LNCaP clone FGC (cell line): ENCODE measurements around the gene LY6G6F.

Experiments
- DNase-seq: peaks from one replicate; pipeline ENCODE4 v3.0.0-alpha.2; 2011; ENCODE audit warnings: low read depth
- H3K4me3 ChIP-seq: 2 replicates; pipeline ENCODE4 v1.5.1; 2011; ENCODE audit warnings: mild to moderate bottlenecking, low read depth, low read length, control low read depth
- CTCF ChIP-seq: IDR thresholded peaks from 2 replicates; pipeline ENCODE4 v1.5.1; 2012; ENCODE audit warnings: mild to moderate bottlenecking; ENCODE audit not compliant: control insufficient read depth, insufficient read depth; ENCODE audit errors: extremely low read depth

LY6G6F gene

GRCh38 chr6:31720196-31720770 is 13.6 kb downstream of the LY6G6F start:
- DNase-seq: no peak
- TF ChIP-seq CTCF: no peak
- H3K4me3 ChIP-seq: no peak overlapping the region

GRCh38 chr6:31721351-31722020 is 14.8 kb downstream of the LY6G6F start, which contains the start of gene LY6G6C:
LY6G6C (minus strand) TSS chr6:31721746; CDS start chr6:31721679, 67 bp downstream.
- no peak for DNase-seq
- H3K4me3 ChIP-seq: no peak within 1 kb of the TSS
- no peak for TF ChIP-seq CTCF

DNA sequence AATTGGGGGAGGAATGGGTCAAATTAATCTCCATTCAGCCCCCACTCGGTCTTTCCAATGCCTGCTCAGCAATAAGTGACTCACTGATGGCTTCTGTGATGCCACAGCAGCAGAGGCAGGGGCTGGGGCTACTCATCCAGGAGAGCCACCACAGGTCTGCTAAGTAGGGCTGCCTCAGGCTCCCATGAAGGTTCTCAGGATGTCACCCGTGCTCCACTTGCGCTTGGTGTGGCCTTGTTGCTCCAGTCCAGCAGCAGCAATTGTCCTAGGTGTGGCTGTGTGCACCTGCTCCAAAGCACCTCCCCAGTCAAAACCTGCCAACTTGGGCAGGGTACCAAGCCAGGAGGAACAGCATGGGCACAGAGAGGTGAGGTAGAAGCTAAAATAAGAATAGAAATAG is 15.5 kb downstream of the LY6G6F start:
- H3K4me3 ChIP-seq: no peak overlapping the region
- DNase-seq: no peak
- no peak for TF ChIP-seq CTCF

DNA sequence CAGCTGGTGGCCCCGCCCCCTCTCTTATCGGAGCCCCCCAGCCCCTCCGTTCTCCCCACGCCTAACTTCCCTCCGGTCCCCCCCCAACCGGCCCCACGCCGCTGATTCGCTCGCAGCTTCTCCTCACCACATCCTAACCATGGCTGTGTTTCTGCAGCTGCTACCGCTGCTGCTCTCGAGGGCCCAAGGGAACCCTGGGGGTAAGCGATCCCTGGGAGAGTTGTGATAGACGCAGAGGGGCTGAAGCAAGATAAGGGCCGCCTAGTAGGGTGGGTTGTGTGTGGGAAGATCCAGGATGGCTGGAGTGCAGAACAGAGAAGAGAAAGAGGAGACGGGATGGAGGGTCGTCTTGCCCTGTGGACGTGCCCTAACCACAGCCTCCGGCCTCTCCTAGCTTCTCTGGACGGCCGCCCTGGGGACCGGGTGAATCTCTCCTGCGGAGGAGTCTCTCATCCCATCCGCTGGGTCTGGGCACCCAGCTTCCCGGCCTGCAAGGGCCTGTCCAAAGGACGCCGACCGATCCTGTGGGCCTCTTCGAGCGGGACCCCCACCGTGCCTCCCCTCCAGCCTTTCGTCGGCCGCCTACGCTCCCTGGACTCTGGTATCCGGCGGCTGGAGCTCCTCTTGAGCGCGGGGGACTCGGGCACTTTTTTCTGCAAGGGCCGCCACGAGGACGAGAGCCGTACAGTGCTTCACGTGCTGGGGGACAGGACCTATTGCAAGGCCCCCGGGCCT is 16.7 kb downstream of the LY6G6F start, which contains the start of gene MPIG6B:
TSS of gene MPIG6B (plus strand) at position 129 of the 735 bp plus-strand sequence. CDS start at position 140, 11 bp downstream.
- no peak for TF ChIP-seq CTCF
- no peak for DNase-seq
- H3K4me3 ChIP-seq: no peak within 1 kb of the TSS

DNA sequence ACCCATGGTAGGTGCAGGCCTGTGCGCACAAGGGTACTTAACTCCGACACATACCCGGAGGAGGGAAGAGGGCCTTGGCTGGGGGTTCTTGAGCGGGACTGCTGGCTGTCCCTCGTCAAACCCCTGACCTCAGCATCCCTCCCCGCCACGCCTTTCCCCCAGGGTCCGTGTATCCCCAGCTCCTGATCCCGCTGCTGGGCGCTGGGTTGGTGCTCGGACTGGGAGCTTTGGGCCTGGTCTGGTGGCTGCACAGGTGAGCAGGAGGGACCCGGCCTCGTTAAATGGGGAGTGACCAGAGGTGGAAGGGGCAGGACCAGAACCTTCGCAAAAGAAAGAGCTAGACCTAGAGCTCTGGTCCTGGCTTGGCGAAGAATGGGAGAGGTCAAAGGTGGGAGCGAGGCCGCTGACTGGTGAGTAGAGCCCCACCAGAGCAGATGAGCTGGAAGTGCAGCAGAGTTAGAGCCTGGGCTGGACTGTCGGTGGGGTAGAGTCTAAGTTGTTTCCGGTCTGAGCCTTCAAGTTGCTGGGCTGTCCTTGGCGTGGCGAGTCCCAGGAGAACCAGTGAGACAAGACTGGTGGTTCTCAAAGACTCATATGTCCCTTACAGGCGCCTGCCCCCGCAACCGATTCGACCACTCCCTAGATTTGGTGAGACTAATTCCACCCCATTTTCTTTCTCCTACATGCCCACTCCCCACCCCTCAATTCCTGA is 17.5 kb downstream of the LY6G6F start:
- no peak for DNase-seq
- TF ChIP-seq CTCF: no peak
- H3K4me3 ChIP-seq: no peak overlapping the region

DNA sequence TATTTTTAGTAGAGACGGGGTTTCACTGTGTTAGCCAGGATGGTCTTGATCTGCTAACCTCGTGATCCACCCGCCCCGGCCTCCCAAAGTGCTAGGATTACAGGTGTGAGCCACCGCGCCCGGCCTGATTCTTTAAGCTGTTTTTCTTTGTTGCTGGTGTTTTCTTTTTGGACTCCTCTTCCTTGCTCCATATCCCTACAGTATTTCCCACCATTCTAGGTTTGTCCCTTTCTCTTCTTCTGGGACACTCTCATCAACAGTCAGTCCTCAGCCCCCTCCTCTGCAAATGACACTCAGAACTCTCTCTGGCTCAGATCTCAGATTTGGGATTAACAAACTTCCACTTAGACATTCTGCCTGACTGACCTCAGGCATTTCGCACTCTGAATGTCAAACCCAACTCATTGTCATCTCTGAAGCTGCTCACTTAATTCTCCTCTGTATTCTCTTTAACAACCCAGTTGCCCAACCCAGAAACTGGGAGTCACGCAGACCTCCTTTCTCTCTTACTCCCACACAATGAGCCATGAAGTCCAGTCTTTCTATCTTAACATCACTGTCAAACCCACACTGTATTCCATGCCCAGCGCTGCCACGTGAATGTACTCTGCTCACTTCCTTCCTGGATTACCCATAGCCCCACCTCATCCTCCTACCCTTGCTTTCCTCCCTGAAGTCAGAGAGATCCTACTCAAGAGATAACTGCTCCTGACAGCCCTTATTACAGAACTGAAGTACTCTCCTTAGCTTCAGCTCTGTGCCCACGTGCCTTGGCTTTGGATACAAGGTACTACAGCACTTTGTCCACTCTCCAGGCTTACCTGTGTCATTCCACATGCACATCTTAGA is 19.1 kb downstream of the LY6G6F start:
- DNase-seq: no peak
- no peak for TF ChIP-seq CTCF
- H3K4me3 ChIP-seq: no peak overlapping the region
